Fibroblast of skin of left quadriceps (primary cell): ENCODE measurements around the gene SARS1.

Experiments
- DNase-seq, 2 experiments: peaks; one replicate each; pipeline ENCODE4 v3.0.0-alpha.2; 2013; ENCODE audit warnings: low read depth in 2 of 2

Gene SARS1

DNA sequence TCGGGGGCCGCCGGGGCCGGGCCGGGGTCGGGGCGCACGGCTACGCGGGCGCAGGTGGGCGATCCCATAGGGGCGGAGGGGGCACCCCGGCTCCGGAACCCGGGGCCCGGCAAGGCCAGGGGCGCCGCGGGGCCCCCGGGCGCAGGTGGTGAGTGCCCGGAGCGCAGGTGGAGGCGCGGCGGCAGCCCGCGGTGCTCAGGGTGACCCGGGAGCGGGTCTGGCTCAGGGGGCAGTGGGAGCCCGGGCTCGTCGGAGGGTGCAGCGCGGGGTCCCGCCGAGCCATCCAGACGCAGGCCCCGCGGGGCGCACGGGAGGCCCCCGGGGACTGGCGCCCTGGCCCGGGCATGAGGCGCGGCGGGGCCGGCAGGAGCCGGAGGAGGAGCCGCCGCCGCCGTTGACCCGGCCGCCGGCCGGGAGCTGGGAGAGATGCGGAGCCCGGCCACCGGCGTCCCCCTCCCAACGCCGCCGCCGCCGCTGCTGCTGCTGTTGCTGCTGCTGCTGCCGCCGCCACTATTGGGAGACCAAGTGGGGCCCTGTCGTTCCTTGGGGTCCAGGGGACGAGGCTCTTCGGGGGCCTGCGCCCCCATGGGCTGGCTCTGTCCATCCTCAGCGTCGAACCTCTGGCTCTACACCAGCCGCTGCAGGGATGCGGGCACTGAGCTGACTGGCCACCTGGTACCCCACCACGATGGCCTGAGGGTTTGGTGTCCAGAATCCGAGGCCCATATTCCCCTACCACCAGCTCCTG is 36.1 kb downstream of the SARS1 start:
- DNase-seq: no peak

DNA sequence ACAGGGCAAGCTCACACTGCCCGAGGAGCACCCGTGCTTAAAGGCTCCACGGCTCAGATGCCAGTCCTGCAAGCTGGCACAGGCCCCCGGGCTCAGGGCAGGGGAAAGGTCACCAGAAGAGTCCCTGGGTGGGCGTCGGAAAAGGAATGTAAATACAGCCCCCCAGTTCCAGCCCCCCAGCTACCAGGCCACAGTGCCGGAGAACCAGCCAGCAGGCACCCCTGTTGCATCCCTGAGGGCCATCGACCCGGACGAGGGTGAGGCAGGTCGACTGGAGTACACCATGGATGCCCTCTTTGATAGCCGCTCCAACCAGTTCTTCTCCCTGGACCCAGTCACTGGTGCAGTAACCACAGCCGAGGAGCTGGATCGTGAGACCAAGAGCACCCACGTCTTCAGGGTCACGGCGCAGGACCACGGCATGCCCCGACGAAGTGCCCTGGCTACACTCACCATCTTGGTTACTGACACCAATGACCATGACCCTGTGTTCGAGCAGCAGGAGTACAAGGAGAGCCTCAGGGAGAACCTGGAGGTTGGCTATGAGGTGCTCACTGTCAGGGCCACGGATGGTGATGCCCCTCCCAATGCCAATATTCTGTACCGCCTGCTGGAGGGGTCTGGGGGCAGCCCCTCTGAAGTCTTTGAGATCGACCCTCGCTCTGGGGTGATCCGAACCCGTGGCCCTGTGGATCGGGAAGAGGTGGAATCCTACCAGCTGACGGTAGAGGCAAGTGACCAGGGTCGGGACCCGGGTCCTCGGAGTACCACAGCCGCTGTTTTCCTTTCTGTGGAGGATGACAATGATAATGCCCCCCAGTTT is 36.9 kb downstream of the SARS1 start:
- DNase-seq: no peak

GRCh38 chr1:109251277-109252166 is 37.8 kb downstream of the SARS1 start:
- DNase-seq: no peak

DNA sequence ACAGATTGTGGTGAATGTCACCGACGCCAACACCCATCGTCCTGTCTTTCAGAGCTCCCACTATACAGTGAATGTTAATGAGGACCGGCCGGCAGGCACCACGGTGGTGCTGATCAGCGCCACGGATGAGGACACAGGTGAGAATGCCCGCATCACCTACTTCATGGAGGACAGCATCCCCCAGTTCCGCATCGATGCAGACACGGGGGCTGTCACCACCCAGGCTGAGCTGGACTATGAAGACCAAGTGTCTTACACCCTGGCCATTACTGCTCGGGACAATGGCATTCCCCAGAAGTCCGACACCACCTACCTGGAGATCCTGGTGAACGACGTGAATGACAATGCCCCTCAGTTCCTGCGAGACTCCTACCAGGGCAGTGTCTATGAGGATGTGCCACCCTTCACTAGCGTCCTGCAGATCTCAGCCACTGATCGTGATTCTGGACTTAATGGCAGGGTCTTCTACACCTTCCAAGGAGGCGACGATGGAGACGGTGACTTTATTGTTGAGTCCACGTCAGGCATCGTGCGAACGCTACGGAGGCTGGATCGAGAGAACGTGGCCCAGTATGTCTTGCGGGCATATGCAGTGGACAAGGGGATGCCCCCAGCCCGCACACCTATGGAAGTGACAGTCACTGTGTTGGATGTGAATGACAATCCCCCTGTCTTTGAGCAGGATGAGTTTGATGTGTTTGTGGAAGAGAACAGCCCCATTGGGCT is 38.6 kb downstream of the SARS1 start:
- no peak for DNase-seq

GRCh38 chr1:109252893-109253802 is 39.4 kb downstream of the SARS1 start:
- no peak for DNase-seq

- DNase-seq: no peak
These were observed 40.3 kb downstream of the SARS1 start for GRCh38 chr1:109253803-109254620.

- DNase-seq: no peak
These were observed 40.9 kb downstream of the SARS1 start for GRCh38 chr1:109254621-109255096.

GRCh38 chr1:109255097-109255651 is 41.5 kb downstream of the SARS1 start:
- DNase-seq: no peak

DNA sequence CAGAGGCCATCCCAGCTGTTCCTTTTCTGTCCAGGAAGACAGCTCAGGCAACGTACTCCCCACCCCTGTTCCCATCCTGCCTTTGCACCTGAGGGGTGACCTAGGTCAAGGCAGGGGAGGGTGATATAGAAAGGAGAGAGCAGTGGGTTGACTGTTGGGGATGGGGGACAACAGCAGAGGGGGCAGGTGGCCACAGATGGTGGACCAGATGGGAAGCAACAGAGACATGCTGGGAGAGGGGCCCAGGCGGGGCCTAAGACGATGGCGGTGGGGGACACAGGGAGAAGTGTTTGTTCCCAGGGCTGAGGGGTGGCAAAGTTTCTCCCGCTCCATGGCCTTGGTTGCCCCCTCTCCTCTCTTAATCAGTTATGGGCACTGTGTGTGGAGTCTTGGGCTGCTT is 42.0 kb downstream of the SARS1 start:
- no peak for DNase-seq

GRCh38 chr1:109256085-109256484 is 42.4 kb downstream of the SARS1 start:
- no peak for DNase-seq

- DNase-seq: no peak
These were observed 43.4 kb downstream of the SARS1 start for GRCh38 chr1:109256971-109257681.

- DNase-seq: no peak
These were observed 44.1 kb downstream of the SARS1 start for GRCh38 chr1:109257682-109258421.

DNA sequence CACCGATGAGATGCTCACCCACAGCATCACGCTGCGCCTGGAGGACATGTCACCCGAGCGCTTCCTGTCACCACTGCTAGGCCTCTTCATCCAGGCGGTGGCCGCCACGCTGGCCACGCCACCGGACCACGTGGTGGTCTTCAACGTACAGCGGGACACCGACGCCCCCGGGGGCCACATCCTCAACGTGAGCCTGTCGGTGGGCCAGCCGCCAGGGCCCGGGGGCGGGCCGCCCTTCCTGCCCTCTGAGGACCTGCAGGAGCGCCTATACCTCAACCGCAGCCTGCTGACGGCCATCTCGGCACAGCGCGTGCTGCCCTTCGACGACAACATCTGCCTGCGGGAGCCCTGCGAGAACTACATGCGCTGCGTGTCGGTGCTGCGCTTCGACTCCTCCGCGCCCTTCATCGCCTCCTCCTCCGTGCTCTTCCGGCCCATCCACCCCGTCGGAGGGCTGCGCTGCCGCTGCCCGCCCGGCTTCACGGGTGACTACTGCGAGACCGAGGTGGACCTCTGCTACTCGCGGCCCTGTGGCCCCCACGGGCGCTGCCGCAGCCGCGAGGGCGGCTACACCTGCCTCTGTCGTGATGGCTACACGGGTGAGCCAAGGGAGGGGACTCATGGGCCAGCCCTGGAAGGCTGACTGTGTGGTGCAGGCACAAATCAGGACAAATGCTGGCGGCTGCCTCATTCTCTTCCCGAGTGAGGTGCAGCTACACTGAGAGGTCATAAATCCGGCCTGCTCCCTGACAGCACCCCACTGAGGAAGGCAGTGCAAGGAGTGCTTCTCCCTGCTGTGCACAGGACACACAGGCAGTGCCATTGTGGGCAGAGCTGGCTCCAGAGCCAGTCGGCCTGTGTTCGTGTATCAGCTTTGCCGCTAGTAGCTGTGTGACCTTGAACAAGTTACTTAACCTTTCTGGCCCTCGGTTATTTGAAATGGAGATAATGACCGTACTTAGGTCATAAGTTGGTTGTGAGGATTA is 45.1 kb downstream of the SARS1 start:
- DNase-seq: no peak

DNA sequence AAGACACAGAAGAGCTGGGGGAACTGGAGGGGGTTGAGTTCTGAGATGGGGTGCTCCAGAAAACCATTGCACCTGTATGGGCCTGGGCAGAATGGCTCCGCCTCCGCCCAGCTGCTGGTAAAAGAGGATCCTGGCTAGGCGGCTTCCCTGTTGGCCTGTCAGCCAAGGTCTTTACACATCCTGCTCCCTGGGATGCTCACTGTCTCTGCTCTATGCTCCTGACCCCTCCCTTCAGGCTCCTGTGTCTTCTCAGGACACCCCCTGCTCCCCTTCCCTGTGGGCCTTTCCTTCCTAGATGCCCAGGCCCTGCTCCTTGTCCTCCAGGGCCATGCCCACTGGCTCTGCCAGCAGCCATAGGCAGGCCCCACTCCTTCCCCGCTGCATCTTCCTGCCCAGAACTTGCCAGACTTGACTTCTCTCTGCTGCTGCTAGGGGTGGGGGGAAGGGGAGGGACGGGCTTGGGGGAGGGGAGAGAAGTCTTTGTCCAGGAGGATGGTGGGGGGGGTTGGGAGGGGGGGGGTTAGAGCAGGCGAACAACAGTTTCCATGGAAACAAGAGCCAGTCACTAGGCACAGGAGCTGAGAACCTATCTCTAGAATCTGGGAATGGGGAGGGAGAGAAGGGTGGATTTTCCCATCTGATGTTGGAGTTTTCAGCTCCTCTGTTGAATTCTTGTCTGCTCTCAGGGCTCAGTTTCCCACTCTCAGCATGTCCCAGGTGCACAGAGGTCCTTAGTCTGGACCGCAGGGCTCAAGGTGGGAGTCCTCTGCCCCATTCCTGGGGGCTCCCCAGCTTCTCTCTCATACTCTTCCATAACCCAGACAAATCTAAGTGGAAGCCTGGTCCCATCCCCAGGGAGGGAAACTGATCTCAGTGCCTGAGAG is 46.2 kb downstream of the SARS1 start:
- DNase-seq: no peak

GRCh38 chr1:109261006-109261405 is 47.3 kb downstream of the SARS1 start:
- no peak for DNase-seq
